ENCODE data around the gene ST6GALNAC3. TPM values are rescaled to one million over a fixed set of nuclear protein-coding genes. Genes with fewer than 3 reads are reported as not detected.

Gene ST6GALNAC3
- total RNA-seq, 1 experiment from 2014 or later = 1.9 TPM

- DNase-seq (ENCODE audit: low spot score) = no peak
These were observed 172.8 kb downstream of the ST6GALNAC3 start for GRCh38 chr1:76247261-76247852.

GRCh38 chr1:76250271-76250670 lies 175.7 kb downstream of the ST6GALNAC3 start:
- DNase-seq (ENCODE audit: low spot score) = no peak

DNA sequence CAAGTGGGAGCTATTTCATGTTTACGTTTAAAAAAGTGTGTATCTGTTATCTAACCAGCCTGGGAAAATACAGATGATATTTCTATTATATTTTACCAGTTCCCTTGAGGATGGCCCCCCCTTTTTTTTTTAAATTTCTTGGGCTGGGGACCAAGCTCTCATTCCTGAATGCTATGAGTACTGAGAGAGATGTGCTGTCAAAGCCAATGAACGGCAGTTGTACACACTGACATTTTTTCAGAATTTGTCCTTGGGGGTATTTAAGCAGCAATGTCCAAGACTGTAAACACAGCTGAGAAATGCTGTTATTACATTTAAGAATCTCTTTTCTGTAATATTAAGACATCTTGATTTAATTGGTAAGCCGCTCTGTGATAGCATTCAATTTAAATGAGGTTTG lies 177.9 kb downstream of the ST6GALNAC3 start:
- no peak for DNase-seq (ENCODE audit: low spot score)

DNA sequence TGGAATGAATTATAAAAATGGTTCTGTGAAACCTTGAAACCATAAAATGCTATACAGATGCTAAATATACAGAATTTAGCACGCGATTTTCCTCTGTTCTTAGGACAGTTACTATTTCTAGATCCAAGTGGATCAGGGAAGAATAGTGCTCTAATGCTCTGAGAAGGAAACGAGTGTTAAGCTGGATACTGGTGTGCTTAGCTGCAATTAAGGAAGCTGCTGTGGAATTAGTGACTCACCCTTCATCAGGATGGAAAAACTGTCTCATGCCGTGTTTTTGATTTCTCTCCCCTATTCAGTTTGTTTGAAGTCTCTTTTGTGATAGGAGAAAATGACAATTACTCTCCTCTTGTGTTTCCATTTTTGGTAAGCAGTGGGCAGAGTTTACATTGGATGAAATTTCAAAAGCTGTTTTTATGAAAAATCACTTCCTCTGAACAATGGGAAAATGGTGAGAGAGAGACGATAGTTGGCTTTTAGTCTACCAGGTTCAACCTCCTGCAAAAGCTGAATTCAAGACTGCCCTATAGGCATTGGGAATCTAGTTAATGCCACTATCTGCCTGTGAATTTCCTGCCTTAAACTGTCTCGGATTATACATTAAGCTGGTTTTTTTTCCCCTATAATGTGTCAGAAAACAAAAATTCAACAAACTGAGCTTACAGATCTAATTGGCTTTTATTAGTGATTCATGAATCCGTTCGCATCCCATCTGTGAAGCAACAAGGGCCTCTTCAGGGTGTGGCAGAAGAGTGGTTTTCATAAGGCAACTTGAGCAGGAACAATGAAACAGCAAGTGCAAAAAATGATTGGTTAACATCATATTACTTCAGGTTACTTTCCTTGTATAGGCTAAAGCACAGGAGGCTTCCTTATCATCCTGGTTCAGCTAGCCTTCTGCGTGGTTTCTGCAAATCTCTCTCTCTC lies 179.8 kb downstream of the ST6GALNAC3 start:
- DNase-seq (ENCODE audit: low spot score) = peak; percentile 51

DNA sequence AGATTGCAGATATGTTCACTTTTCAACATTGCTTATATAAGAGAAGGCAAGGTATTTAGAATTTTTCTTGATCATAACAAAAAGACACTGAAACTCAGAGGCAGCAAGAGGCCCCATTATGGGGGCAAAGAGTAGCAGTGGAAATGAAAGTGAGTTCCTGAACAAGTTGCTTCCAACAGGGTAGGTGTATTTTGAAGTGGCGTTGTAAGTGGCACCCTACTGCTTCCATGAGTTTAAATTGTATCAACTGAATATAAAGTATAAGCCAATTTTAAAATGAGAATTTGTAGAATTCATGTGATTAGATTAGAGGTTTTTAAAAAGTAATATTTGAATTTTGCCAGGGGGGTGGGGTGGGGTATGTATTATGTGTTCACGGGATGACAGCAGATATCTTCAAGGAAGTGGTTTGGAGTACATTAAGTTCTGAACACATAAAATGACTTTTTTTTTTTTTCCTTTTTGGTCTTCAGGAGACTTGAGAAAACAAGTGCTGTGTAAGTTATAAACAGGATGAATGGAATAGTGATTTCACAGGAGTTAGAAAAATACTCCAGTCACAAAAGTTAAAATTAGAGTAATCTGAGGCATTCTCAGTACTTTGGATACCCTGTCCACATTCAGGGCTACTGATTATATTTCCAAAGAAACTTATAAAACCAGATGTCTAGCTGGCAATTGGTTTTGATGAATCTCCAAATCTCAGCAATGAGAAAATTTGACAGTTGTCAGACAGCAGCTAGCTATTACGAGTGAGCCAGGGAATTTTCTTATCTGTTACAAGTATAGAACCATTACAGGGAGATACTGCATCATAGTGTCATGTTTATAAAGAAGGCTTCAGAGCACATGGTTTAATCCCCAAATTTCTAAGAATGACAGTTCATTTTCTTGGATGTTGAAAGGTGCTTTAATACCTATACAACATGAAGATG lies 182.0 kb downstream of the ST6GALNAC3 start:
- DNase-seq (ENCODE audit: low spot score) = no peak

- DNase-seq (ENCODE audit: low spot score) = no peak
These were observed 183.3 kb downstream of the ST6GALNAC3 start for GRCh38 chr1:76257823-76258222.

DNA sequence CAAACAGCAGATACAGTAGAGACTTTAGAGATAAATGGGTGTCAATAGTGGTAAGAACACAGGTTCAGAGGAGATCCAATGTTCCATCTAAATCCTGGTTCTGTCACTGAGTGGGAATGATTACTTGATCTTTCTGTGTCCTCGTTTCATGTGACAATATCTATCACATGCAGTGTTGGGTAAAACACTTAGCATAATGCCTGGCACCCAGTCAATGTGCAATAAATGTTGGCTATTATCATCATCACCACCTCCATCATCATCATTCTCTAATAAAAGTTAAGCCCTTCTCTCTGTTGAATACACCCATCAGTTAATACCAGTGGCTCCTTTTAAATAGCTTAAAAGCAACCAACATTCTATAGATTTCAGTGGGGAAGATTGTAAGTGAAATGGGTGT lies 184.7 kb downstream of the ST6GALNAC3 start:
- no peak for DNase-seq (ENCODE audit: low spot score)

GRCh38 chr1:76260279-76260678 lies 185.7 kb downstream of the ST6GALNAC3 start:
- DNase-seq (ENCODE audit: low spot score) = no peak

DNA sequence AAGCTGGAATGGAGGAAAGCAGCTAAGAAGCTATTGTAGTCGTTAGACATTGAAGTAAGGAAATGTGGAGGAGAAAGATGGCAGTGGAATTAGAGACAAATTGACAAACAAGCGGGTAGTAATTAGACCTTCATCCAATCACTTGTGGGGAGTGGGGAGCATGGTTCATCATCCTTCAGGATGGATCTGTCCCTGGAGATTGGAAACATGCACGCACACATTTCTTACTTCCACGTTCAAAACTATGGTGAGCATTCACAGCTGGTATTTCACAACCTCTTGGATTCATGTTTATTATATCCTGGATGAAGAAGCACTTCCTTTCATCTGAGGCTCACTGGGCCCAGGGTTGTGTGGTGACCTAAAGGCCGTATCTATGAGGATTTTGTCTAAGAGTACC lies 188.1 kb downstream of the ST6GALNAC3 start:
- DNase-seq (ENCODE audit: low spot score) = no peak

GRCh38 chr1:76264642-76265041 lies 190.1 kb downstream of the ST6GALNAC3 start:
- DNase-seq (ENCODE audit: low spot score) = no peak

DNA sequence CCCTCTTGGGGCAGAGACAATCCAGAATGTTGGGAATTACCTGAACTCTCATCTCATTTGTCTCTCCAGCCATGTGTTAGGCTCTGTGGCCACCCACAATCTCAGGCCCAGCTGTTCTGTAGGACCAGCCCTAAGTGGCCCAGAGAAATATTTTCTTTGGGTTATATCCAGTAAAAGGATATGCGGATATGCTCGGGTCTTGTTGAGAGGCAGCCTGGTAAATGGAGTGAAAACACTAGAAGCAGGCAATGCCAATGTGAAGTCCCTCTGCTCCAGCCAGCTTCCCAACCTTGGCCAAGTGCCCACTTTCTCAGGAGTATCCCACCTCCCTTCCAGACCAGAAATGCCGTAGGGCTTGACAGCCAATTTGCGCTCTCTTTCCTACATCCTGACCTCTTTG lies 192.2 kb downstream of the ST6GALNAC3 start:
- no peak for DNase-seq (ENCODE audit: low spot score)

DNA sequence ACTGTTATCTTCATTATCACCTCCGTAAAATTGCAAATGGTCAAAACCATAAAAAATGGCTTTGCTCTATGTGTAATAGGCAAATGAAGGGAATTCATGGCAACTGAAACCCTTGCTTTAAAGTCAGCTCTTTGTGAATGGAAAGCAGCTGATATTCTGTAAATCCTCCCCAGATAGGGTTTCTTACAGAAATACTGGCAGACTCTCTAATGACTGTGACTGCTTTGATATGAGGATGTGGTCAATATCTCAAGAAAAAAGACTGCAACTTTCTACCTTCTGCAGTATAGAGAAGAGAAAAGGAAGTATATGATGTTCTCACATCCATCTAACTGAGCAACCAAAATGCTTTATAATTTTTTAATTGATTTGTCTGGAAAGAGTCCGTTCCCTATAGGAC lies 193.1 kb downstream of the ST6GALNAC3 start:
- DNase-seq (ENCODE audit: low spot score) = no peak

DNA sequence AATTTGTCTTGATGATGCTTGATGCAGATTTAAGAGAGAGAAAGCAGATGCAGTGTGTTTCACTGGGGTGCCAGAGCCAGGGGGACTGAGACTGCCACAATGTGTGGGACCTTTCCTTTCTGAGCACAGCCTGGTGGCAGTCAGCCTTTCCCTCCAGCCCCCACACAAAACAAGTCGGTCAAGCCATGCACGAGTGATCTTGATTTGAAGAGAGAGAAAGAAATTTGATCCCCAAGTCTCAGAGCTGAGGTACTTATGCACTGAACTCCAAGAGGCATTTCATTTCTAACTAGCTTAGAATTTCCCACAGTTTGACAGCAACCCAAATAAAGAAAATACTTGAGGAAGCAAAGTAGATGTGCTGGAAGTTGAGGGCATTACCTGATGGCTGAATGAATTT lies 193.8 kb downstream of the ST6GALNAC3 start:
- no peak for DNase-seq (ENCODE audit: low spot score)

GRCh38 chr1:76269155-76269554 lies 194.6 kb downstream of the ST6GALNAC3 start:
- DNase-seq (ENCODE audit: low spot score) = peak; percentile 62

GRCh38 chr1:76274302-76274701 lies 199.8 kb downstream of the ST6GALNAC3 start:
- no peak for DNase-seq (ENCODE audit: low spot score)

DNA sequence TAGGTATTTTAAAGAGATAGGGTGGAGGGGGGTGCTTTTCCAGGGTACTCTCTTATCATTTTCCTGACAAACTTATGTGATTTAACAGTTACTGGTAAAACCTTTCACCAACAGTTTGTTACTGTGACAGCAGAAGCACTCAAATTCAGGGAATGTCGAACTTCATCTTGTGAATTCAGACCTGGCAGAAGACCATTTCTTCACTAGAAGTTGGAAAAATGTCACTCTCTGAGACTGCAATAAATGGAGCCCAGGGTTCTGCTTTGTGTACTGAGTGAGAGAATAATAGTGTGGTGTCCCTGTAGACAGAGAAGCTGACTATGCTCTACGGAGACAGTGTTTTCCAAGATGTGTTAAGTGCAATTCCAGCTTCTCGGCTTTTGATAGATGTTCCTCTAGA lies 200.2 kb downstream of the ST6GALNAC3 start:
- no peak for DNase-seq (ENCODE audit: low spot score)

DNA sequence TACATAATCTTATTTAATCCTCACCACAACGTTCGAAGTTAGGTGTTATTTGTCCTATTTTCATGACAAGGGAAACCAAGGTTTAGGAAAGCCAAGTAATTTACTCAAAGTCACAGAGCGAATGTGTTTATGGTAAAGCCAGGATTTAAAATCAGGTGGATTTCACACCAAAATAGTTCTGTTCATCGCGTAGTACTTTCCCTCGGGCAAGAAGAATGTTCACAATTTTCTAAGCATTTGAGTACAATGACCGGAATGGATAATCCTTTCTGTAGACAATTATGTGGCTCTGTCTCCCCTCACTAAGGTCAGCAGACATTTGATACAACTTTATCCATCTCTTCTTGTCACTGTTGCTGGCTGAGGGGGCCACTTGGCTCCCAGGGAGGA lies 204.2 kb downstream of the ST6GALNAC3 start:
- no peak for DNase-seq (ENCODE audit: low spot score)

DNA sequence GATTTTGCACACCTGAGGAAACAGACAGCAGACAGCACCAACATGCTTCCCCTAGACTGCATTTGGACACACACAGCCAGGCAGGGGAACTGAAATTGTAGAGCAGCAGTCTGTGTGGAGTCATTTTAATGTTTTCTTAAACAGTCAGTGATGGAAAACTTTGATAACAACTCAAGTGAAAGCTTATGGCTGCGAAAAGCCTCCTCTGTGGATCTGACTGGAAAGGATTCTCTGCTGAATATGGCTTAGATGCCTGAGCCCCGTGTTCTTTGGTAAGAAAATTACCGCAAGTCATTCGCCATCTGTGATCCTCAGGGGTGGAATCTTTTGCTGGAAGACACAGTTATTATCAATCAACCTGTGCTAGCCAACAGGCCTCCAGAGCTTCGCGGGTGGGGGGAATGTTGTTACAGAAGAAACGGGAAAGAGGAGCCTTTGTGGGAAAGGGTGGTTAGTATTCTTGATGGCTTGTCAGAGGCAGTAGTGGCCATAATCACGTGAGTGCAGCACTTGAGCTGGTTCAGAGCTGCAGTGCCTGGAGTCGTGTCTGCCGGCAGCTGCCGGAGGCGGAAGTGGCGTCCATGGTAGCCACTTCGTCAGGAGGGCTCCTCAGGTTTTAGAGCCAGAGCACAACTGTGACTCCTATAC lies 204.7 kb downstream of the ST6GALNAC3 start:
- peak; percentile 1 for DNase-seq (ENCODE audit: low spot score)

GRCh38 chr1:76281306-76281705 lies 206.8 kb downstream of the ST6GALNAC3 start:
- DNase-seq (ENCODE audit: low spot score) = no peak

DNA sequence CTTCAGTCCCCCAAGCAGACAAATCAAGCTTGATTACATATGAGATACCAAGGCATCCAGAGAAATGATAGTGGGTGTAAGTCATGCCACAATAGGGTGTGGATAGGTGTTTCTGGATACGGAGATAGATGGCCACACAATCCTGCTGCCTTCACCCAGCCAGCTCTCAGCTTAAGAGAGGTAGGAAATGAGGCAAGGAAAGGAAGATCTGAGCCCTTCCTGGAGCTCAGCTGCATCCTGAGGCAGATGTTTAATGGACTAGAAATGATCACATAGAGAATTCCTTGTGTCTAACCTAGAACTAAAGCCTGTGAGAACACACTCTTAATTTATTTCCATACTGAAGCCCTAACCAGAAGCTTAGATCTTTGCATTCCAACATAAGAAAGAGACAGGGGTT lies 210.3 kb downstream of the ST6GALNAC3 start:
- no peak for DNase-seq (ENCODE audit: low spot score)

DNA sequence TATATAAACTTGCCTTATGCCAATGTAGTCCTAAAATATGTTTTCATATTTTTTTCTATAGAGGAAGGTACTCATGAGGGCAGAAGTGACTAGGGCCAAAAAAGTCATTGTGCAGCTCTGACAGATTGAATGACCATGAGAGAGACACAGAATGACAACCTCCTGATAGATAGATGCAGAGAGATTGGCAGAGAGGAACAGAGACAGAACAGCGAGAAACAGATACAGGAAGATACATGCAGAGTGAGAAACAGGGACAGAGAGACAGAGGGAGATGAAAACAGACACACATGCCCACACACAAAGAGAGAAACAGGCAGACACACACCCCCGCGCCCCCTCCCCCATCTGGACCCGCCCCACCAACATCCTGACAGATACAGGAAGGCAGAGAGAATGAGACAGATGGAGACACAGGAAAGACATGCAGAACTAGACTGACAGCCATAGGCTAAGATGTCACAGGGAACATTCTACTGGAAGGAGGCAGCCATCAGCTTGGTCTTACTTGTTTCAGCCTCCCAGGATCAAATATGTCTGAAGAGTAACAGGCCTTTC lies 211.1 kb downstream of the ST6GALNAC3 start:
- no peak for DNase-seq (ENCODE audit: low spot score)

Data from A172 (cell line).